ENCODE results near the gene KAT5. TPM values are rescaled to one million over a fixed set of nuclear protein-coding genes. Genes with fewer than 3 reads are reported as not detected.
"Not testable (repeated sequence)": the region's sequence is repeated elsewhere in the genome, so short reads cannot be mapped to it uniquely, and the experiment has no call there.

KAT5 gene
- total RNA-seq, 1 donor from 2014 or later = 72.3 TPM

DNA sequence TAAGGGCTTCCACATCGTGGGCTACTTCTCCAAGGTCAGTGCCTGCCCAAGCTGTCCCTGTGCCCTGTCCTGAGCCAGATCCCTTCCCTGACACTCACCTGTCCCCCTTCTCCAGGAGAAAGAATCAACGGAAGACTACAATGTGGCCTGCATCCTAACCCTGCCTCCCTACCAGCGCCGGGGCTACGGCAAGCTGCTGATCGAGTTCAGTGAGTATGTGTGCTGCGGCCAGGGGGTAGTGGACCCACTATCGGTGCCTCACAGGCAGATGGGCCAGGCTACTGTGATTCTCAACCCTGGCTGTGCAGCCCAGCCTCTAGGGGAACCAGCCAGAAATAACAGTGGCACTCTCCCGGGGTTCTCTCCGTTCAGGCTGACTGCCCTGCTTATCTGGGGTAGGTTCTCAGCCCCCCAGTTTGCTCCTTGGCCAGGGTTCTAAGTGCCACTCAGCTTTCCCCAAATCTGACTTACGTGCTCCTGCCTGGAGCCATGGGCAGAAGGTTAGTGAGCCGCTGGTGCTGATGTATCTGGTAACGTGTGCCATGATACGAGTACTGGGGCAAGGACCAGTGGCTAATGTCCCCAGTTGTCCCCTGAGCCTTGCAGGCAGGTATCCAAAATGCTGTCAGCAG lies 4.8 kb downstream of the KAT5 start:
- Mint-ChIP-seq H3K4me1 (peaks cover 37% of the 10 kb centered on the region), H3K27me3 (no peaks in the 10 kb centered on the region), H3K36me3 (ENCODE audit: low read depth) (peaks cover 68% of the 10 kb centered on the region), H3K4me3 (no peak overlapping the region), H3K27ac (no peak overlapping the region), H3K9me3 (no peaks in the 10 kb centered on the region)
- DNase-seq = no peak
- intact Hi-C loops (cut with micrococcal nuclease) = no loop called here

DNA sequence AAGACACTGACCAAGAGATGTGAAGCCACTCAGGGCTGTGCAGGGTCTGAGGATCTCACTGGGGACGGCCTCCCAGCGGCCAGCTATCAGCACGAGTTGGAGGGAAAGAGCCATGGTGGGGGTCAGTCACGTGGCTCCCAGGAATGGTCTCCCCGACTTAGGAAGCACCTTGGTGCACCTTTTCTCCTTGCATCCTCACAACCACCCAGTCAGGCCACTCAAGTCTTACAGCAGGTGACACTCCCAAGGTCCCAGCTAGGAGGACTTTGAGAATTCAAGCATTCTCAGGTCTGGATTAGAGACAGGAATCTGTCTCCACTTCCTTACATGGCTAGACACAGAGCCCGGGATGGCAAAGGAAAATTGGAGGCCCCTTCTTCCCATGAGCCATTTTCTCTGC lies 5.9 kb downstream of the KAT5 start:
- no peak overlapping the region for H3K27ac Mint-ChIP-seq
- H3K36me3 Mint-ChIP-seq (ENCODE audit: low read depth) = peaks cover 63% of the 10 kb centered on the region
- peaks cover 32% of the 10 kb centered on the region for H3K4me1 Mint-ChIP-seq
- H3K27me3 Mint-ChIP-seq = no peaks in the 10 kb centered on the region
- H3K9me3 Mint-ChIP-seq = no peaks in the 10 kb centered on the region
- intact Hi-C loops (cut with micrococcal nuclease) = no loop called here
- DNase-seq = no peak
- H3K4me3 Mint-ChIP-seq = no peak overlapping the region

GRCh38 chr11:65718531-65718930 lies 6.5 kb downstream of the KAT5 start:
- Mint-ChIP-seq H3K4me3 (peak overlapping the region; percentile 97), H3K9me3 (no peaks in the 10 kb centered on the region), H3K27me3 (no peaks in the 10 kb centered on the region), H3K4me1 (peaks cover 28% of the 10 kb centered on the region), H3K27ac (peak overlapping the region; percentile 65), H3K36me3 (ENCODE audit: low read depth) (peaks cover 59% of the 10 kb centered on the region)
- peak; percentile 59 for DNase-seq
- intact Hi-C loops (cut with micrococcal nuclease) = no loop called here

DNA sequence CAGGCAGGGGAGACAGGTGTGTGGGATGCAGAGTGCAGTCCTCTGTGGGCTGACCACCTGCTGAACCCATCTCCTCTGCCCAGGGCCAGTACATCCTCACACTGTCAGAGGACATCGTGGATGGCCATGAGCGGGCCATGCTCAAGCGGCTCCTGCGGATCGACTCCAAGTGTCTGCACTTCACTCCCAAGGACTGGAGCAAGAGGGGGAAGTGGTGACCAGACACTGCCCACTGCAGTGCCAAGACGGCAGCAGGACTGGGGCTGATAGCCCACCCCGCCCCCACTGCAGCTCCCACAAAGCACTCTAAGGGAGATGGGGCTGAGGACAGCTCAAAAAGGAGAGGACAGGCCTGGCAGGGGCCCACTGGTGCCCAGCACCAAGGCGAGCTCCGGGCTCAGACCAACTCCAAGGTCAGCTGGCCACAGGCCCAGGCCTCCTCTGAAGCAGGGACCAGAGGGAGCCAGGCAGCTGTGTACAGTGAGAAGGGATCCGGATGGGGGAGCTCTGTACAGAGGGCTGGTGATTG lies 7.0 kb downstream of the KAT5 start:
- intact Hi-C loops (cut with micrococcal nuclease) = no loop called here
- DNase-seq = peak; percentile 61
- H3K27ac Mint-ChIP-seq = peak overlapping the region; percentile 74
- peak overlapping the region; percentile 97 for H3K4me3 Mint-ChIP-seq
- peaks cover 2% of the 10 kb centered on the region for H3K27me3 Mint-ChIP-seq
- H3K36me3 Mint-ChIP-seq (ENCODE audit: low read depth) = peaks cover 56% of the 10 kb centered on the region
- H3K4me1 Mint-ChIP-seq = peaks cover 25% of the 10 kb centered on the region
- no peaks in the 10 kb centered on the region for H3K9me3 Mint-ChIP-seq

DNA sequence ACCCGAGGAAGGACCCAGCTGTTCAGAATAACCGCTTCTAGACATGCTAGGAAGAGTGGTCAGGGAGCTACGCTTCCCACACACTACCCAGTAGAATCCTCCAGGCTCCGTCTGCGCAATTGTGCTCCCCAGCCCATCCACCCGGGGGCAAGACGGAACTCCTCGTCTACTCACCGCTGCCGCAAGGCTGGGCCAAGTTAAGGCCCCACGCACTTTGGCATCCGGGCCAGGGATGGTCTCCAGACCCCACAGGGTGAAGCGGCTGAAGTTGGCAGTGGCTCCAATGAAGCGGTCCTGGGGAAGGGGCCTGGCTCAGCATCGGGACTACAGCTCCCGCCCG lies 7.8 kb downstream of the KAT5 start:
- H3K36me3 Mint-ChIP-seq (ENCODE audit: low read depth) = peaks cover 48% of the 10 kb centered on the region
- H3K4me3 Mint-ChIP-seq = peak overlapping the region; percentile 97
- intact Hi-C loops (cut with micrococcal nuclease) = loop anchor here (1.0 kb wide), 2 partner anchors 8 to 60 kb away; partner anchors contain the start of genes AP5B1 and KAT5
- peaks cover 2% of the 10 kb centered on the region for H3K27me3 Mint-ChIP-seq
- peak overlapping the region; percentile 96 for H3K27ac Mint-ChIP-seq
- no peak for DNase-seq
- H3K9me3 Mint-ChIP-seq = no peaks in the 10 kb centered on the region
- H3K4me1 Mint-ChIP-seq = peaks cover 25% of the 10 kb centered on the region

DNA sequence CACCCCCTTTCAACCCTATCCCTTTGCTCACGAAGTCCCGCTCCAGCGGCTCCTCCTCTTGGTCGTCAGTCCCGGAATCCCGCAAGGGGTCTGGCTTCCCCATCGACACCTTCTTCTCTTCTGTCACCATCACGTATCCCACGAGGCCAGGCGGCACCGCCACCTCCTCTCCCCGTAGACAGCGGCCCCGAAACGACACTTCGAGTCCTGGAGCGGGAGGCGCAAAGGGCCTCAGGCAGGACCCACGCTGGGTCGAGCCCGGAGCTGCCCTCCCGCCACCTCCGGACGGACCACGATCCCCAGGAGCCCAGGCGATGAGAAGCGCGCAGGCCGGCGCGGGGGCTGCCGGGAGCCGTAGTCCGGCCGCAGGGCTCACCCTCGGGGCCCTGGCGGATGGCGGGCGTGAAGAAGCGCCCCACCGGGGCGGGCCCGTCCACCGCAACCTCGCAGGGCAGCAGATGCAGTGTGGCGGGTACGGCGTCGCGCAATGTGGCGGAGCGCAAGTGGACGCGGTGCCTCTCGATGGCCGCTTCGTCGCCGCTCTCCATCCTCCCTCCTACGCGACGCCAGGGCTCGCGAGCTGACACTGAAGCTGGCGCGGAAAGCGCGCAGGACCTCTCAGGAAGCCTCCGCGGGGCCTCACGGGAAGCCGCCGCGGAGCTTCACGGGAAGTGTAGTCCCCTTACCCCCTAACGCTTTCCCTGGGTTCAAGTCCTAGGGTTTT lies 8.3 kb downstream of the KAT5 start, which contains the start of gene RNASEH2C:
Gene RNASEH2C (minus strand): TSS at position 588 of the 724 bp plus-strand sequence. CDS start 40 bp downstream, at position 548.
- Mint-ChIP-seq H3K9me3 (no peaks in the 10 kb centered on the region), H3K4me1 (peaks cover 25% of the 10 kb centered on the region), H3K27ac (peak within 1 kb of the TSS; percentile 96), H3K36me3 (ENCODE audit: low read depth) (peaks cover 43% of the 10 kb centered on the region), H3K4me3 (peak within 1 kb of the TSS; percentile 97), H3K27me3 (peaks cover 4% of the 10 kb centered on the region)
- intact Hi-C loops (cut with micrococcal nuclease) = loop anchor here (1.0 kb wide), 2 partner anchors 8 to 60 kb away; partner anchors contain the start of genes AP5B1 and KAT5
- peak; percentile 94 for DNase-seq

- intact Hi-C loops (cut with micrococcal nuclease) = no loop called here
- peaks cover 23% of the 10 kb centered on the region for H3K4me1 Mint-ChIP-seq
- H3K4me3 Mint-ChIP-seq = no peak overlapping the region
- H3K9me3 Mint-ChIP-seq = no peaks in the 10 kb centered on the region
- H3K27ac Mint-ChIP-seq = no peak overlapping the region
- H3K36me3 Mint-ChIP-seq (ENCODE audit: low read depth) = peaks cover 28% of the 10 kb centered on the region
- H3K27me3 Mint-ChIP-seq = peaks cover 5% of the 10 kb centered on the region
- DNase-seq = no peak
Measured at GRCh38 chr11:65722261-65722660, 10.2 kb downstream of the KAT5 start.

- peaks cover under 1% of the 10 kb centered on the region for H3K9me3 Mint-ChIP-seq
Measured at GRCh38 chr11:65726660-65727059, 14.6 kb downstream of the KAT5 start.

DNA sequence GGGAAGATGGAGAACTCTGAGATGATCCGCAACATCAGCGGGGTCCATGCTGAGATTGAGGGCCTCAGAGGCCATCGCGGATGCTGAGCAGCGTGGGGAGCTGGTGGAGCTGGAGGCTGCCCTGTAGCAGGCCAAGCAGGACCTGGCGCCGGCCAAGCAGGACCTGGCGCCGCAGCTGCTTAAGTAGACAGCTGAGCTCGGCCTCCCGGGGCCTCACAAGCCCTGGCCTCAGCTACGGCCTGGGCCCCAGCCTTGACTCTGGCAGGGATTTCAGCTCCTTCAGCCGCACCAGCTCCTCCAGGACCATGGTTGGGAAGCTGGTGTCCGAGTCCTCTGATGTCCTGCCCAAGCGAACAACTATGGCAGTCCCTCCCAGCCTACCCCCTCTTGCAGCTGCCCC lies 15.8 kb downstream of the KAT5 start:
- Mint-ChIP-seq H3K4me1 (no peaks in the 10 kb centered on the region), H3K9me3 (peaks cover 4% of the 10 kb centered on the region), H3K4me3 (no peak overlapping the region), H3K27ac (no peak overlapping the region), H3K27me3 (peaks cover 16% of the 10 kb centered on the region), H3K36me3 (ENCODE audit: low read depth) (no peaks in the 10 kb centered on the region)
- no peak for DNase-seq
- intact Hi-C loops (cut with micrococcal nuclease) = no loop called here

More at GRCh38 chr11:65726660-65727059, 14.6 kb downstream of the KAT5 start:
- Mint-ChIP-seq H3K27ac (no peak overlapping the region), H3K4me1 (no peaks in the 10 kb centered on the region), H3K4me3 (no peak overlapping the region), H3K36me3 (ENCODE audit: low read depth) (no peaks in the 10 kb centered on the region), H3K27me3 (peaks cover 9% of the 10 kb centered on the region)
- intact Hi-C loops (cut with micrococcal nuclease) = no loop called here
- no peak for DNase-seq

DNA sequence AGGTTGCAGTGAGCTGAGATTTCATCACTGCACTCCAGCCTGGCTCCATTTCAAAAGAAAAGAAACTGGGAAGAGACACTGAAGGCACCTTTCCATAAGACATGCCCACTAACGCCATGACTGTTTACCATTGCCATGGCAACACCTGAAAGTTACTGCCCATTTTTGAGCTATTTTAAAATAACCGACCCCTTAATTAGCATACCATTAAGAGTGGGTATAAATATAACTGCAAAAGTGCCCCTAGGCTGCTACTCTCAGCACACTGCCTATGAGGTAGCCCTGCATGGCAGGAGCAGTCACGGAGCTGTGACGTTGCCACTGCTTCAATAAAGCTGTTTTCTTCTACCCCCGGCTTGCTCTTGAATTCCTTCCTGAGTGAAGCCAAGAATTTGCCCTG lies 18.4 kb downstream of the KAT5 start:
- DNase-seq = no peak
- Mint-ChIP-seq H3K9me3 (peaks cover 4% of the 10 kb centered on the region), H3K27me3 (peaks cover 17% of the 10 kb centered on the region), H3K4me3 (no peak overlapping the region), H3K27ac (no peak overlapping the region), H3K36me3 (ENCODE audit: low read depth) (no peaks in the 10 kb centered on the region), H3K4me1 (no peaks in the 10 kb centered on the region)
- intact Hi-C loops (cut with micrococcal nuclease) = no loop called here

DNA sequence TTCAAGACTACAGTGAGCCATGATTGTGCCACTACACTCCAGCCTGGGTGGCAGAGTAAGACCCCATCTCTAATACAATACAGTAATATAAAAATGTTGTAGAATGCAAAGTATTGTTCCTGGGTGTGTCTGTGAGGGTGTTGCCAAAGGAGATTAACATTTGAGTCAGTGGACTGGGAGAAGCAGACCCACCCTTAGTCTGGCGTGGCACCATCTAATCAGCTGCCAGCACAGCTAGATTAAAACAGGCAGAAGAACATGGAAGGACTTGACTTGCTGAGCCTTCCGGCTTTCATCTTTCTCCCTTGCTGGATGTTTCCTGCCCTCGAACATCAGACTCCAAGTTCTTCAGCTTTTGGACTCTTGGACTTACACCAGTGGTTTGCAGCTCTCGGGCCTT lies 23.1 kb downstream of the KAT5 start:
- H3K9me3 Mint-ChIP-seq = peaks cover 16% of the 10 kb centered on the region
- H3K27me3 Mint-ChIP-seq = peaks cover 29% of the 10 kb centered on the region
- DNase-seq; intact Hi-C loops (cut with micrococcal nuclease); H3K4me3 Mint-ChIP-seq; H3K36me3 Mint-ChIP-seq (ENCODE audit: low read depth); H3K4me1 Mint-ChIP-seq; H3K27ac Mint-ChIP-seq: not testable (repeated sequence)

DNA sequence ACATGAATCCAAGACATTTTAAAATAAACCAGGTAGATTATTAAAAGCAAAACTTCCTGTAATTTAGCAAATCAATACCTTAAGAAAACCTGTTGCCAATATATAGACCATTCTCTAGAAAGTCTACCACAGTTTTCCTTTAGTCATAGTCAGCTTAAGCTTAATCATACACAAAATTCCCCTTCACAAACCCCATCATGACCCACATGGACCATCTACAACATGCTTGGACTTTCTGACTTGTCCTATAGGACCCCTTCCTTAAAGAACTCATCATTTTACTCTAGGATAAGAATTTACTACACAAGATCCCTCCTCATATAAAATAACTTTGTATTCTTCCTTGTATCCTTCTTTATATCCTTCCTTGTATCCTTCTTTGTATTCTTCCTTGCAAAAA lies 24.8 kb downstream of the KAT5 start:
- DNase-seq = no peak
- intact Hi-C loops (cut with micrococcal nuclease) = no loop called here
- peaks cover 26% of the 10 kb centered on the region for H3K27me3 Mint-ChIP-seq
- H3K4me3 Mint-ChIP-seq = no peak overlapping the region
- H3K9me3 Mint-ChIP-seq = peaks cover 14% of the 10 kb centered on the region
- no peaks in the 10 kb centered on the region for H3K4me1 Mint-ChIP-seq
- H3K36me3 Mint-ChIP-seq (ENCODE audit: low read depth) = no peaks in the 10 kb centered on the region
- H3K27ac Mint-ChIP-seq = no peak overlapping the region

DNA sequence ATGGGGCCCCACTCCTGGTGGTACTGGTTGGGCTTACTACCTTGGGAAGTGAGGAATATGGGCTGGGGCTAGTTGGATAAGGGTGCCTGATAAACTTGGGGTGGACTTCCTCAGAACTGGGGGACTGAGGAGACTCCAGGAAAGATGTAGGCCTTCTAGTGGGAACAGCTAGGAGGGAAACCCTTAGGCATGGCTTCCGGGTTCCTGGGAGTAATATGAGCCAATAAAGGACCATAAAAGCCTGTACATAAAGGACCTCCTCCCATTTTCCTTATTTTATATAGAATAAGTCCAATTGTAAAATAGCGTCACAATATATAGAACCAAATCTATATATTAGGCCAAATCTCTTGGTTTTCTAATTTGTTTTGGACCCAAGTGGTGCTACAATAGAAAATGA lies 27.0 kb downstream of the KAT5 start:
- Mint-ChIP-seq H3K4me1 (no peaks in the 10 kb centered on the region), H3K36me3 (ENCODE audit: low read depth) (no peaks in the 10 kb centered on the region), H3K9me3 (peaks cover 12% of the 10 kb centered on the region), H3K4me3 (no peak overlapping the region), H3K27ac (no peak overlapping the region), H3K27me3 (peaks cover 16% of the 10 kb centered on the region)
- intact Hi-C loops (cut with micrococcal nuclease) = no loop called here
- no peak for DNase-seq

DNA sequence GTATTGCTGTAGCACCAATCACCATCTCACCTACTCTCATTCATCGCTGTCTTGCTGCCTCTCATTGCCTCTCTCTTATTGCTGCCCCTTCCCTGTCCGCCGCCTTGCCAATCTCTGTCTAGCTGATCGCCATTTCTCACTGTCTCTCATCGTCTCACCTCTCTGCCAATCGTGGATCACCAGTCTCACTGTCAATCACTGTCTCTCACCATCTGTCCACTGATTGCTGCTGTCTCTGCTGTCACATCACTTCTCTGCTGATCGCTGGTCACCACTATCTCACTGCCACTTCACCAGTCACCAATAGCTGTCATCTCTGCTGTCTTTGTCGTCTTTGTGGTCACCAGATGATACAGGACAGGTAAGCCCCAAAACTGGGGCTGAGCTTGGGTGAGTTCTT lies 29.1 kb downstream of the KAT5 start:
- Mint-ChIP-seq H3K36me3 (ENCODE audit: low read depth) (no peaks in the 10 kb centered on the region), H3K27me3 (peaks cover 19% of the 10 kb centered on the region), H3K9me3 (peaks cover 8% of the 10 kb centered on the region), H3K4me1 (no peaks in the 10 kb centered on the region), H3K27ac (no peak overlapping the region), H3K4me3 (no peak overlapping the region)
- no peak for DNase-seq
- intact Hi-C loops (cut with micrococcal nuclease) = no loop called here
